GM18517 (cell line): Measurements from ENCODE around the gene SUPT3H.
"Not testable (repeated sequence)": the region's sequence is repeated elsewhere in the genome, so short reads cannot be mapped to it uniquely, and the experiment has no call there.

ENCODE experiments used
- ATAC-seq: cut with Tn5 transposase; IDR thresholded peaks from one replicate; pipeline ENCODE4 v1.9.1; 2021; ENCODE audit warnings: mild to moderate bottlenecking, moderate library complexity; ENCODE audit not compliant: unreplicated experiment

SUPT3H gene

DNA sequence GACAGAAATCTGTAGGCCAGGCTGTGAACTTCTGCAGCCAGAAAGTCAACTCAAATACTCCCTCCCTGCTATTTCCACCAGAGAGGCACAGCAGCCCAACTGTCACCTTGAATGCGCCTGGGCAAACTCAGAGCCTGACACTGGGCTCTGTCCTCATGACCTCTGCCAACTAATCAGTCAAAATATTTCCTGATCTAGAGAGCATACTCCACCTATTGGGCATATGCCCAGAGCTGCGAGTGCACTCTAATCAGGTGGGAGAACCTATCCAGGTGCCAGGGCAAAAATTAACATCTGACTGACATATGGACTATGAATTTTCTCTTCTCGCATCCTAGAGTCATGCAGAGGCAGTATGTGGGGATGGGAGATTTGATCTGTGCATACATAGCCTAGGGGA lies 455.9 kb downstream of the SUPT3H start:
- ATAC-seq: no peak

GRCh38 chr6:44920952-44921491 lies 456.7 kb downstream of the SUPT3H start:
- no peak for ATAC-seq

DNA sequence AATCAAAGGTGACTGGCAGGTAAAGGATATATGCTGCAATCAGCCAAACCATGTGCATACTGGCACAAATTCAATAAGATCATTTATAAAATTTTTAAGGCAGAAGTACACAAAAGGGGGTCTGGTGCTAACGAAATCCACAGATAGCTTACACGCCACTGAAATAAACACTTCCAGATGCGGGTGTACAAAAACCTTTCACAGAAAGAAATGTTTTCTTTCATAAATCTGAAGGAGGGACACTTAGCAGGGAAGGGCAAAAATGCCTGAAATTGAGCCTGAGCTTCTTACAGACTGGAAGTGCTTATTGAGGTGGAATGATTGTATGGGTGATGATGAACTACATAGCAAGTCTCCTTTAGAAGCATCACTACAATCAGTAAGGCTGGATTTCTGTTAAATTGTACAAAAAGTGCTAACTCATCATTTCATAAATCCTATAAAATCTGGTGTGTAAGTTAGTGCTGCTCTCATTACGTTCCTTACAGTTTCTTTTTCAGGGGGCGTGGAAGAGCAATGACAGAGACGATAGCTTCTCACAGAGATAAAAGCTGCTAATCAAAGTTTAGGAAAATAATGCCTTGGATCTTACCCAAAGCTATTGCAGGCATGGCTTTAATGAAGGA lies 458.9 kb downstream of the SUPT3H start:
- no peak for ATAC-seq

- no peak for ATAC-seq
Observed at GRCh38 chr6:44917430-44917829, 460.3 kb downstream of the SUPT3H start.

DNA sequence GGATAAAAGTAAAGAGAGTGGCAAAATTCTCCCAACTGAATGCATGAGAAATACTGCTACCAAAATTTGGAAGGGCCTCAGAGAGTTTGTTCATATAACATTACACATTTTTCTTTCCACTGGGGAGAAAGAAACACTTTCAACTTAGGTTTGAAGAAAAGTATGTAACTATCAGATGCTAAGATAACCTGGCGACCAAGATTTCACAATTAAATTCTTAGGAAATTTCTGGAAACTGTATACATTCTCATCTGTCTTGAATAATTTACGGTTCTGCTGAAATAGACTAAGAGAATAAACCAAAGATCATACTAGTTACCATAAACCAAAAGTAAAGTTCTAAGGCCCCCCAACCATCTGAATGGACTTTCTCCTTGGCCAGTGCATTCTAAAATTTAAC lies 462.6 kb downstream of the SUPT3H start:
- ATAC-seq: no peak

- no peak for ATAC-seq
Observed at GRCh38 chr6:44914141-44914540, 463.6 kb downstream of the SUPT3H start.

DNA sequence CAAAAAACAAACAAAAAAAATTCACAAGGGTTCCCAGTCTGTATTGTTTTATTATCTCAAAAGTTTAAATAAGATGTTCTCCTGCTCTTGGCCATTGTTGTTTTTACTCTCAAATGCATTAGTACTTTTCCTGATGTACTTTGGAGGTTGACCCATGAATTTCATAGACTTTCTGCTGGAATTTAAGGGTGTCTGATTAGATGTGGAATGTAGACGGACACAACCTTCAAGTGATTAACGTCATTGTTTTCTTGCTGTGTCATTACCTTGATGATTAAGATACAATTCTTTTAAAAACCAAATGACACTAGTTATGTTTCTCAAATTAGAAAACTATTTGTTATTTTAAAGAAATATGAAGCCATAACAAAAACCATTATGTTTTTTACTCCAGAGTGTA lies 471.0 kb downstream of the SUPT3H start:
- ATAC-seq: no peak

- ATAC-seq: not testable (repeated sequence)
Observed at GRCh38 chr6:44900358-44900757, 477.4 kb downstream of the SUPT3H start.

DNA sequence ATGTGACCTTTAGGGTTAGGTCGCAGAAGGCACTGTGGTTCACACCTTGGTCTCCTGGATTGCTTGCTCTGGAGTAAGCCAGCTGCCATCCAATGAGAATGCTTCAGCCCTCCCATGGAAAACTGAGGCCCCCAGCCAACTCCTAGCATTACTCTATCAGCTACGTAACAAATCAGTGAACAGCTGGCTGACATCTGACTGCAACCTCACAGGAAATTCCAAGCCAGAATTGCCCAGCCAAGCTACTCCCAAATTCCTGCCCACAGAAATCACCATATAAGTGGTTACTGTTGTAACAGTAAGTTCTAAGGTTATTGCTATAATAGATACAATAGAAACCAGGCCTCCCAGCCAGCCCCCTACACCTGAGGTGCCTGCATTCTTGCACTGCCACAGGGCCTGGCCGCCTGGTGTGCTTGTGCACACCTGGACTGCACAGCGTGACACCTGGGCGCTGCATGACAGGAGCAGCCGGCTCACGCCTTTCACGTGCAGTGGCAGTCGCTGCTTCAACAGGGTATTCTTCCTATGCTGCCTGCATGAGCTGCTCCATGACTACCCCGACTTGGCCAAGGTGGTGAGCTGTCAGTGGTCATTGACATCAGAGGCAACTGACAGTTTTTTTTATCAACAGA lies 479.3 kb downstream of the SUPT3H start:
- ATAC-seq: no peak

- ATAC-seq: no peak
Observed at GRCh38 chr6:44897316-44897715, 480.4 kb downstream of the SUPT3H start.

- ATAC-seq: no peak
Observed at GRCh38 chr6:44896701-44897100, 481.0 kb downstream of the SUPT3H start.

DNA sequence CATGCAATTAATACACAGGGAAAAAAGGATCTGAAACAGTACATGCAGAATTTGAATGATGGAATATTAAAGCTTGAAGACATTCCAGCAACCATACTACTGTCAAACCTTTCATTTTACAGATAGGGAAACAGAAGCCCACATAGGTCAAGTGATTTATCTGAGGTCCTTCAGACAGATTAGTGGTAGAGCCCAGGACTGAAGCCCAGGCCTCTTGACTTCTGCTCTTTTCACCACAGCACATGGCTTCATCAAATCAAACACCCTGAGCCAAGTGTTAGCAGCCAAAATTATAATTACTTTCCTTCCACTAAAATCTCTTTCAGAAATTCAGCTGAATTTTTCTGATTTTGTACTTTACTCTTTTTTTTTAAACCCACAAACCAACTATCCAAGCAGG lies 485.2 kb downstream of the SUPT3H start:
- no peak for ATAC-seq

DNA sequence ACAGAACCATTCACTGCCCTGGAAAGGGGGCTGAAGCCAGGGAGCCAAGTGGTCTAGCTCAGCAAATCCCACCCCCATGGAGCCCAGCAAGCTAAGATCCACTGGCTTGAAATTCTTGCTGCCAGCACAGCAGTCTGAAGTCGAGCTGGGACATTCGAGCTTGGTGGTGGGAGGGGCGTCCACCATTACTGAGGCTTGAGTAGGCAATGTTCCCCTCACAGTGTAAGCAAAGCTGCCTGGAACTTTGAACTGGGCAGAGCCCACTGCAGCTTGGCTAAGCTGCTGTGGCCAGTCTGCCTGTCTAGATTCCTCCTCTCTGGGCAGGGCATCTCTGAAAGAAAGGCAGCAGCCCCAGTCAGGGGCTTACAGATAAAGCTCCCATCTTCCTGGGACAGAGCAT lies 498.7 kb downstream of the SUPT3H start:
- not testable (repeated sequence) for ATAC-seq

- not testable (repeated sequence) for ATAC-seq
Observed at GRCh38 chr6:44876638-44877037, 501.1 kb downstream of the SUPT3H start.

GRCh38 chr6:44869321-44869897 lies 508.3 kb downstream of the SUPT3H start:
- ATAC-seq: peak; percentile 80

DNA sequence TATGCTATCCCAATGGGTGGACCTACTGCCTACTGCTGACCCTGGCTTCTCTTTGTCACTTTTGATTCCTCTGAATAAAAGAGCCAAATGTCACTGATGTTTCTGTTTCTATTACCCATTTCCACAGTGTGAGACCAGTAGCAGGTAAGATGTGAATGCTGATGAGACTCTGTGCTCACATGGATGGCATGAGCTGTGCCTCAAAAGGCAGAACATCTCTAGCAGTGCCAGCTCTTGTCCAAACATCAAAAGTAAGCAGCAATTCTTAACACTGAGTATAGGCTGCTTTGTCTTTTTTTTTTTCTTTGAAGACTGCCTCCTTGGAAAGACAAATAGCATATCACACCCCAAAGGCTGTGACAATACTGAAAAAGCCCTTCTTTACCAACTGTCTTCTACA lies 508.8 kb downstream of the SUPT3H start:
- peak; percentile 30 for ATAC-seq

GRCh38 chr6:44868335-44868668 lies 509.4 kb downstream of the SUPT3H start:
- no peak for ATAC-seq

- ATAC-seq: no peak
Observed at GRCh38 chr6:44867571-44868334, 510.0 kb downstream of the SUPT3H start.

DNA sequence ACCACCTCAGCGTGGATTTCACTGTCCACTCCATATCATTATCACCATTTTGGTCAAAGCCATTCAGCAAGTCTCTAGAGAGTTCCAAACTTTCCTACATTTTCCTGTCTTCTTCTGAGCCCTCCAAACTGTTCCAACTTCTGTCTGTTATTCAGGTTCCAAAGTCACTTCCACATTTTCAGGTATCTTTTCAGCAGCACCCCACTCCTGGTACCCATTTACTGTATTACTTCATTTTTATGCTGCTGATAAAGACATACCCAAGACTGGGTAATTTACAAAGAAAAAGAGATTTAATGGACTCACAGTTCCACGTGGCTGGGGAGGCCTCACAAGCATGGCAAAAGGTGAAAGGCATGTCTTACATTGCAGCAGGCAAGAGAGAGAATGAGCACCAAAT lies 512.5 kb downstream of the SUPT3H start:
- ATAC-seq: not testable (repeated sequence)

- ATAC-seq: no peak
Observed at GRCh38 chr6:44859901-44860410, 517.8 kb downstream of the SUPT3H start.

GRCh38 chr6:44858998-44859397 lies 518.7 kb downstream of the SUPT3H start:
- no peak for ATAC-seq
